Nephron progenitor cell (in vitro differentiated cells): ENCODE measurements around the gene FAM193A.
"Not testable (repeated sequence)": the region's sequence is repeated elsewhere in the genome, so short reads cannot be mapped to it uniquely, and the experiment has no call there.

Experiments
- DNase-seq: peaks from one replicate; pipeline ENCODE4 v3.0.0; 2021
- H3K27ac Mint-ChIP-seq: 2 replicates; pipeline ENCODE4 v1.8.0; 2021; ENCODE audit warnings: mild to moderate bottlenecking, moderate library complexity, mixed read lengths
- H3K27me3 Mint-ChIP-seq: 2 replicates; pipeline ENCODE4 v1.8.0; 2021; ENCODE audit warnings: mild to moderate bottlenecking, low read depth, mixed read lengths; ENCODE audit not compliant: poor library complexity
- H3K36me3 Mint-ChIP-seq: 2 replicates; pipeline ENCODE4 v1.8.0; 2021; ENCODE audit warnings: low read depth, mixed read lengths
- H3K4me1 Mint-ChIP-seq: 2 replicates; pipeline ENCODE4 v1.8.0; 2021; ENCODE audit warnings: mixed read lengths
- H3K4me3 Mint-ChIP-seq: 2 replicates; pipeline ENCODE4 v1.8.0; 2021; ENCODE audit warnings: mild to moderate bottlenecking, moderate library complexity, mixed read lengths
- H3K9me3 Mint-ChIP-seq: 2 replicates; pipeline ENCODE4 v1.8.0; 2021; ENCODE audit warnings: mild to moderate bottlenecking, moderate library complexity, mixed read lengths
- TF ChIP-seq, protein P1 (sequence below): fragments of 200-600 bp; sonication (generic); IDR thresholded peaks from 2 replicates; pipeline ENCODE4 v1.5.0; 2021; ENCODE audit warnings: antibody characterized with exemption

Gene FAM193A

DNA sequence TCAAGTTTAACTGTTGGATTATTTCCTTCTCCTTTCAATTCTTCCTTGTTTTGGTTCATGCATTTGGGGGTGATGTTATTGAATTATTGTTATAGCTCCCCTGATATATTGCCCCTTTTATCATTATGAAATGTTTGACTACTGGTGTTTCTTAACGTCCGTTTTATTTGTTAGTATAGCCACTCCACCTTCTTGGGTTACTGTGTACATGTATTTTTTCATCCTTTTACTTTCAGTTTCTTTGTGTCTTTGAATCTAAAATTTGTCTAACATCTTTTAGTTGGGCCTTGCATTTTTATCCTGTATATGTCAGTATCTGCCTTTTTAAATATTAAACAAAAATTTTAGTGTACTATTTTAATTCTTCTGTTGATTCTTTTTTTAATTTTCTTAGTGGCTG is 131.0 kb downstream of the FAM193A start:
- H3K4me1 Mint-ChIP-seq: peaks cover 29% of the 10 kb centered on the region
- no peaks in the 10 kb centered on the region for H3K9me3 Mint-ChIP-seq
- TF ChIP-seq, protein P1, sequence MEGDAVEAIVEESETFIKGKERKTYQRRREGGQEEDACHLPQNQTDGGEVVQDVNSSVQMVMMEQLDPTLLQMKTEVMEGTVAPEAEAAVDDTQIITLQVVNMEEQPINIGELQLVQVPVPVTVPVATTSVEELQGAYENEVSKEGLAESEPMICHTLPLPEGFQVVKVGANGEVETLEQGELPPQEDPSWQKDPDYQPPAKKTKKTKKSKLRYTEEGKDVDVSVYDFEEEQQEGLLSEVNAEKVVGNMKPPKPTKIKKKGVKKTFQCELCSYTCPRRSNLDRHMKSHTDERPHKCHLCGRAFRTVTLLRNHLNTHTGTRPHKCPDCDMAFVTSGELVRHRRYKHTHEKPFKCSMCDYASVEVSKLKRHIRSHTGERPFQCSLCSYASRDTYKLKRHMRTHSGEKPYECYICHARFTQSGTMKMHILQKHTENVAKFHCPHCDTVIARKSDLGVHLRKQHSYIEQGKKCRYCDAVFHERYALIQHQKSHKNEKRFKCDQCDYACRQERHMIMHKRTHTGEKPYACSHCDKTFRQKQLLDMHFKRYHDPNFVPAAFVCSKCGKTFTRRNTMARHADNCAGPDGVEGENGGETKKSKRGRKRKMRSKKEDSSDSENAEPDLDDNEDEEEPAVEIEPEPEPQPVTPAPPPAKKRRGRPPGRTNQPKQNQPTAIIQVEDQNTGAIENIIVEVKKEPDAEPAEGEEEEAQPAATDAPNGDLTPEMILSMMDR: no peak
- DNase-seq: no peak
- H3K27me3 Mint-ChIP-seq: no peaks in the 10 kb centered on the region
- no peak overlapping the region for H3K27ac Mint-ChIP-seq
- H3K36me3 Mint-ChIP-seq: peaks cover 60% of the 10 kb centered on the region
- no peak overlapping the region for H3K4me3 Mint-ChIP-seq

DNA sequence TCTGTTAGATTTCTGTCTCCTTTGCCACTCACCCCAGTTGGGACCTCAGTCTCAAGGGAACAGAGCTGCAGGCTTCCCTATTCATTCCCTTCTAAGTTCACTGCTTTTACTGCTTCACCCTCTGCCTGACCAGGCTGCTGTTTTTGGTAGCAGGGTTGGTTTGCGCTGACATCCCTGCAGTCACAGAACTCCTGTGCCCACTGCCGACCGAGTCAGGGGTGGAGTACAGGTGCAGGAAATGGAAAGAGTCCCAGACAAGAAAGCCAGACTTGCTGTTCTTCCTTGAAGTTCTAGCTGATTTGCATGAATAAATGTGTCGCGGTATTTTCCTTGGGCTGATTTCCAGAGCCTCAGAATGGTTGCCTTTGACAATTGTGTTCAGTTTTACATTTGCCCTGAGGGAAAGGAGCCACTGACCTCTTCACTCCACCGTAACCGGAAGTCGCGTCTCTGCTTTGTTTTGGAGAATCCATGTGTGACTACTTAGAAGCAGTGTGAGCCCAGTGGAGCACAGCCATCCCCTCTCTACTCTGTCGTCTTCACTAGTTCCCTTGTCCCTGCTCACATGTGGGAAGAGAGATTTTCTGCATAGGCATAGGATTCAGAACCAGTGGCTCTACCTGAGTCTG is 134.9 kb downstream of the FAM193A start:
- H3K36me3 Mint-ChIP-seq: peaks cover 66% of the 10 kb centered on the region
- peaks cover 1% of the 10 kb centered on the region for H3K9me3 Mint-ChIP-seq
- peak overlapping the region; percentile 26 for H3K4me3 Mint-ChIP-seq
- H3K4me1 Mint-ChIP-seq: peaks cover 29% of the 10 kb centered on the region
- no peaks in the 10 kb centered on the region for H3K27me3 Mint-ChIP-seq
- TF ChIP-seq, protein P1: no peak
- H3K27ac Mint-ChIP-seq: peak overlapping the region; percentile 94
- DNase-seq: peak; percentile 26

DNA sequence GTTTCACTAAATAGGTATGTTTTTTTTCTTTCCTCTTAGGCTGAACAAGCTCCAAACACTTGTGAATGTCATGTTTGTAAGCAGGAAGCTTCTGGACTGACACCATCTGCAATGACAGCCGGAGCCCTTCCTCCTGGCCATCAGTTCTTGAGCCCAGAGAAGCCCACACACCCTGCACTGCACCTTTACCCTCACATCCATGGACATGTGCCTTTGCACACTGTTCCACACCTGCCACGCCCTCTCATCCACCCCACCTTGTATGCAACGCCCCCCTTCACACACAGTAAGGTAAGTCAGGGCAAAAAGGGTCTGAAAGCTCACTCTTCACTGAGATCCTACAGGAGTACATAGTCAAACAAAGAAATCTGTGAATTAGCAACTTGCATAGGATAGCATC is 135.6 kb downstream of the FAM193A start:
- TF ChIP-seq, protein P1: no peak
- Mint-ChIP-seq H3K9me3 (peaks cover 8% of the 10 kb centered on the region), H3K4me3 (peak overlapping the region; percentile 3), H3K27me3 (no peaks in the 10 kb centered on the region), H3K4me1 (peaks cover 29% of the 10 kb centered on the region), H3K27ac (peak overlapping the region; percentile 94), H3K36me3 (peaks cover 73% of the 10 kb centered on the region)
- DNase-seq: no peak

DNA sequence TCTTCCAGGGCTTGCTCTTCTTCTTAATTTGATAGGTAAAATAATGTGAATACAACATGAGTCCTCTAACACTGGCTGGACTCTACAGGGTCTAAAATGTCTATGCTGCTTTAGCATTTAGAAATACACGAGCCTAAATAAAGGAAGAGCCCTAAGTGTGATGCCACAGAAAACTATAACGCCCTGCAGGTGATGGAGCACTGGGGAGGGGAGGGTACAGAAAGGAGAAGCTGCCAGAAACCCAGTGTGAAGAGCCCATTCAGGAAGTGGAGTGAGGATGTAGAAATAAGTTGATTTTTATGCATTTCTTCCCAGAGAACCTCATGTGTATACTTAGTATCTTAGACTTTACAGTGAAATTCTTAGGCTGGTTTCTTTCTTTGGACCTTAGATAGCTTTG is 136.3 kb downstream of the FAM193A start:
- TF ChIP-seq, protein P1: no peak
- Mint-ChIP-seq H3K4me3 (no peak overlapping the region), H3K9me3 (peaks cover 10% of the 10 kb centered on the region), H3K36me3 (peaks cover 79% of the 10 kb centered on the region), H3K4me1 (peaks cover 29% of the 10 kb centered on the region), H3K27me3 (no peaks in the 10 kb centered on the region), H3K27ac (no peak overlapping the region)
- no peak for DNase-seq

DNA sequence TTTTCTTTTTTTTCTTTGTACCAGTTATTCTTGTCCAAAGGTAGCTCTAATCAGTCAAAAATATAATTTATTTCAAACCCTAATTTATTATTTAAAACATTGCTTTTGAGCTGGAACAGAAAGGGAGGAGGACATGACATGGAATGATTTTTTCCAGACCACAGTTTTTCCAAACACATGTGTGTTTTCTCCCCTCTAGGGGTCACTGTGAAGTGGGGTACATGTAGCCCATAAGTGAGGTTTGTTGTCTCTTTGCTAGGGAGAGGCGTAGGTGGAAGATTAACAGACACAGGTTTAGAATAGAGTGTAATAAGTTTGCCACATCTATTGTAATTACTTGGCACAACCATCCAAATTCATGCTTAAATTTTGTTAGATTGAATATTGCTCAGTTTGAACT is 136.7 kb downstream of the FAM193A start:
- no peak for DNase-seq

DNA sequence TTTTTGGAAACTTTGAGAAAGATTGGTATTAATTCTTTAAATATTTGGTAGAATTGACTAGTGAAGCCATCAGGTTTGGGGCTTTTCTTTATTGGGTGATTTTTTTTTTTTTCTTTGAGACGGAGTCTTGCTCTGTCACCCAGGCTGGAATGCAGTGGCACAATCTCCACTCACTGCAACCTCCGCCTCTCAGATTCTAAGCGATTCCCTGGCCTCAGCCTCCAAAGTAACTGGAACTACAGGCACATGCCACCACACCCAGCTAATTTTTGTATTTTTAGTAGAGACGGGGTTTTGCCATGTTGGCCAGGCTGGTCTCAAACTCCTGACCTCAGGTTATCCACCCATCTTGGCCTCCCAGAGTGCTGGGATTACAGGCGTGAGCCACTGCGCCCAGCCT is 143.3 kb downstream of the FAM193A start:
- H3K36me3 Mint-ChIP-seq: peaks cover 97% of the 10 kb centered on the region

More for the DNA sequence above, 136.7 kb downstream of the FAM193A start:
- peaks cover 83% of the 10 kb centered on the region for H3K36me3 Mint-ChIP-seq
- H3K9me3 Mint-ChIP-seq: peaks cover 12% of the 10 kb centered on the region
- TF ChIP-seq, protein P1: peak; percentile 23
- peaks cover 3% of the 10 kb centered on the region for H3K27me3 Mint-ChIP-seq
- no peak overlapping the region for H3K27ac Mint-ChIP-seq
- peaks cover 29% of the 10 kb centered on the region for H3K4me1 Mint-ChIP-seq
- no peak overlapping the region for H3K4me3 Mint-ChIP-seq

More for the DNA sequence above, 143.3 kb downstream of the FAM193A start:
- peaks cover 22% of the 10 kb centered on the region for H3K9me3 Mint-ChIP-seq
- not testable (repeated sequence) for DNase-seq, H3K27me3 Mint-ChIP-seq, H3K4me1 Mint-ChIP-seq, H3K4me3 Mint-ChIP-seq, H3K27ac Mint-ChIP-seq
